Measurements from ENCODE around the gene ACLY.

ACLY gene

DNA sequence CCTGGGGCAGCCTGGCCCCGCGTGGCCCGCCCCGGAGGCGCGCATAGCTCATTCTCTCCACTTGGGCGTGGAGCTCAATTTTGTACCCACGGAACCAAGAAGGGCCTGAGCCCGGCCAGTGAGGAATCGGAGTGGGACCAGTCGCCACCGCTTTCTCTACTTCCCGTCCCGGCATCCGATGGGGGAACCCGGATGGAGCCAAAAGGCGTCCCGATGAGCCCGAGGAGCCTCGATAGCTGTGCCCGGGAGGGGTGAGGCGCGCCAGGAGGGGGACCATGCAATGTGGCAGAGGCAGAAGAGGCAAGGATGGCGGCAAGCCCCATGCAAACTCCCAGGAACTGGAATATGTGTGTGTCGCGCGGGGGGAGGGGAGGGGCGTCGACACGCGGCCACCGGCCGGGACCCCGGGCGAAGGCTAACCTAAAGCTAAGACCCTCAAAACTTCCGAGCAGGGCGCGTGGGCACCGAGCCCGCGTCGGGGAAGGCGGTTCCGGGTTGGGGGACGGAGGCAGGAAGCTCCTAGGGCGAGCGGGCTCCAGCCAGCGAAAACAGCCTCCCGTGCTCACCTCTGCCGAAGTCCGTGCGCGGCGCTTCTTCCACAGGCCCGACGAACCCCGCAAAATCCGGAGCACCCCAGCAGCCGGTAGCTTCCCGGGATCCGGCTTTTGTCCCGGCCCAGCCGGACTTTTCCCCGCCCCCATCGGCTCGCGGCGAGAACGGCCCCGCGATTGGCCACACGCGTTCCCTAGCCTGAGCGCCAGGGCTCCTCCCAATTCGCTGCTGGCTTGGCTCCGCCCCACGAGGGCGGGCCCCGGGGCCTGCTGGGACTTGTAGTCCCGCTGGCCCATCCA, at the start of gene ACLY:
Gene ACLY, minus strand, starts transcription at position 638 of the 851 bp plus-strand sequence. CDS start 5,078 bp downstream, outside the sequence.
- DNase-seq: peak; percentile 97

DNA sequence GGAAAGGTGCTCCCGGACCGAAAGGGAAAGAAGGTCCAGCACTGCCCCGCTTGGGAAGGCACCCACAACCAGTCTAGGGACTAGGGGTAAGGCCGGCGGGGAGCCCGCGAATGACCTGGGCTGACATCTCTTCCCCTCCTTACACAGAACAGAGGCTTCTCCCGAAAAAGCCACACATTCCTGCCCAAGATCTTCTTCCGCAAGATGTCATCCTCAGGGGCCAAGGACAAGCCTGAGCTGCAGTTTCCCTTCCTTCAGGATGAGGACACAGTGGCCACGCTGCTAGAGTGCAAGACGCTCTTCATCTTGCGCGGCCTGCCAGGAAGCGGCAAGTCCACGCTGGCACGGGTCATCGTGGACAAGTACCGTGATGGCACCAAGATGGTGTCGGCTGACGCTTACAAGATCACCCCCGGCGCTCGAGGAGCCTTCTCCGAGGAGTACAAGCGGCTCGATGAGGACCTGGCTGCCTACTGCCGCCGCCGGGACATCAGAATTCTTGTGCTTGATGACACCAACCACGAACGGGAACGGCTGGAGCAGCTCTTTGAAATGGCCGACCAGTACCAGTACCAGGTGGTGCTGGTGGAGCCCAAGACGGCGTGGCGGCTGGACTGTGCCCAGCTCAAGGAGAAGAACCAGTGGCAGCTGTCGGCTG, 49.3 kb upstream of the ACLY start:
- no peak for DNase-seq

DNA sequence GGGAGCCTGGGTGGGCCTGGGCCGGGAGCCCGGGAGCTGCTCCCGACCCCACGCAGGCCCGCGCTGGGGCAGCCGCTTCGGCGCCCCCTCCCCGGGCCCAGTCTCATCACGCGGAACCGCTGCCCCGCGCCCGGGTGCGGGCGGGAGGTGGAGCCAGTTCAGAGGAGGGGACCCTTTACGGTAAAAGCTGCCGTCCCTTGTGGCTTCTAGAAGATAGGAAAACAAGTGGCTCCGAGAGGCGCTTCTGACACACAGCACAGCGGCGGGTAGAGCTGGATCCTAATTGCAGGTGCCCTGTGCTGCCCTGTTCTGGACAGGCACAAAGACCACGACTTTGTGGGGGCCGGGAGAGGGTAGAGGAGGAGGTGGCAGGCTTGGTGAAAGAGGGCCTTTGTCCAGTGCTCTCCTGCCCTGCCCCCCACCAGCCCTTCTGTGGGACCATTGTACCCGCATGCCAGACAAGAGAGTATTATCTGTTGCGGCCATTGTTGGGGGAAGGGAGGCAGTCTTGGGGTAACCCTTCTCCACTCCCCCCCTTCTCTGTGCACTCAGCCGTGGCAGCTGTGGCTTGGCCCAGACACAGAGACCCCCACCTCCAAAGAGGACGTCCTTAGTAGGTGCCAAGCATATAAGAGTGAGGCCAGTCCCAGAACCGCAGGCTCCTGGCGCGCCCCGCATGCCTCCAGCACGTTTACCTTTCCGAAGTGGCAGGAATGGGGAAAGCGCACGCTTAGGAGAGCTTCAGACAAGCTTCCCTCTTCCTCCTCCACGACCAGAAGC, 48.6 kb upstream of the ACLY start:
- DNase-seq: no peak

DNA sequence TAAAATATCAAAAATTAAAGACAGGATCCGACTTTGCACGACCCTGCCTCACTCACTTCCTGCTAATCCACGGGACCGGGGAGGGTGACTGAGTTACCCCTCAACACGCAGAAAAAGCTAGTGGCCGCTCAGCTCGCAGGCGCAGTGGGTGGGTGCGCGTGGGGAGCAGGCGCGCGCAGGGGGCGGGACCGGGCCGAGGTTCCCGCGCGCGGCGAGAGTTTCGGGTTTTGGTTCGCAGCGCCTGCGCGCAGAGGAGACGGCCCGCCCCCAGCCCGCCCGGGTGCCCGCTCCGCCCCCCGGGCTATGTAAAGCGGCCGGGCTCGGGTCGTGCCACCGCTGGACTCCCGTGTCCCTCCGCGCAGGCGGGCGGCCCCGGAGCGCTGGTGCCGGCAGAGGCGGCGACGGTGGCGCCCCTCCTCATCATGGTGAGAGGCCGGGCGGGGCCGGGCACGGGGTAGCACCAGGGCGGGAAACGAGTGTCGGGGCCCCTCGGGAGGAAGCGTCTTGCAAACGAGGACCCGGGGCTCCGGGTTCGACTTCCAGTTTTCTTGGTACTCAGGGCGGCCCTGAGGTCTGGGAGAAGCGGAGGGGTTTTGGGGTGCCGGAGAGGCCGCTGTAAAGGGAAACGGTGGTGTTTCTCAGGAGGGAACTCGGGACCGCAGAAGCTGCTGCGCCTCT, 47.9 kb upstream of the ACLY start, which contains the start of gene CNP:
Gene CNP, plus strand, starts transcription at position 333 of the 678 bp plus-strand sequence. Its CDS starts 90 bp downstream, at position 423.
- peak; percentile 90 for DNase-seq

DNA sequence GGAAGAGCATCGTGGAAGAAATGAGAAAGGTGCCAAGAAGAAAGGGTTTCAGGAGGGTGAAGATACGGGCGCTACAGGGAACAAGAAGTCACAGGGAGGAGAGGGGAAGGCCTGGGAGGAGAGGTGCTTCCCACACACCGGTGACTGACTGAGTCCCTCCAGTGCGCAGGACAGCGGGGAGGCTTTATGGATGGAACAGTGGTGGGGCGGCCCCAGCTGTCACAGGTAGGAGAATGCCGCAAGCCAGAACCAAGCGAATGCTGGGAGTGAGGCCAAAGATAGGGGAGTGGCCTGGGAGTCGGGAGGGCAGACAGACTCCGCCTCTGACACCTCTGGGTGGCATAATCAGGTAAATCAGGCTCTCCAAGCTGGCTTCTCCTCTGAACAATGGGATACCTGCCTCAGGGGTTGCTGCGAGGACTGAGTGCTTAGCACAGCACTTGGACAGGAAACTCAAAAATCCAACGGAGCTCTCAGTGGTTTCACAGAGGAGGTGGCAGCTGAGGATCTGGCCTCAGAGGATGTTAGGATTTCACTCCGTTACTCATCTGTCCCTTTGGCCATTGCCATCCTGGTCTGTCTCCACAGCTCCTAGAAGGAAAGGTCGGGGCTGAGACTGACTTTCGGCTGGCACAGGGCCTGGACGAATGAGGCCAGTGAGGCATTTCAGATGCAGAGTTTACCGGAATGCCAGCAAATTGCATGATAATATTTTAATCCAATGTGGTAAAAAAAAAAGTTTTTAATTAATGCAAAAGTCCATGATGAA, 47.1 kb upstream of the ACLY start:
- DNase-seq: no peak

DNA sequence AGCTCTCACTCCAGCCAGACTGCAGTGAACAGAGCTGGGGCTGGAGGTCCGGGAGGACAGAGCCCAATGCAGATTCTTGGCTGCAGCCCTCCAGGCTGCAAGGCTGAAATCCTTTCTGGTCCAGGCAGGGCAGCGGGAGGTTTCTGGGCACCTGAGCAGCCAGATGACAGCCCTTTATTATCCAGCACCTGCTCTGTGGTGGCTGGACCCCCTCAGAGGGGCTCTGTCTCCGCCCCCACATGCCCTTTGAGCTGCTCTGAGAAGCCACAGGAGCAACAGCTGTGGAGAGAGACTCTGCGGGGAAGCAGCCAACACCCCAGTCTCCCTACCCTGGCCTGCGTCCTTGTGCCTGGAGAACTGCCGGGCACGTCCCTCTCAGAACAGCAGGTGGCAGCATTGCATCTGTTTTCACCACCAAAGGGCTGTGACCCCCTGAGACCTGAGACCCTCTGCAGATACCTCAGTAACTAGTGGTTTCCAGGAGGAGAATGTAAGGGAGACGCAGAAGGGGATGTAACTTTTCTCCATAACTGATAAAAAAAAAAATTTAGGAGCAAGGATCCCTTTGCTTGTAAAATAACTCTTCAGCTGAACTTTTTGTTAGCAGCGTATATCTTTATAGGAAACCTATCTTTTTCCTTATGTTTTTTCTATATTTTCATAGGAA, 44.1 kb upstream of the ACLY start:
- peak; percentile 47 for DNase-seq

DNA sequence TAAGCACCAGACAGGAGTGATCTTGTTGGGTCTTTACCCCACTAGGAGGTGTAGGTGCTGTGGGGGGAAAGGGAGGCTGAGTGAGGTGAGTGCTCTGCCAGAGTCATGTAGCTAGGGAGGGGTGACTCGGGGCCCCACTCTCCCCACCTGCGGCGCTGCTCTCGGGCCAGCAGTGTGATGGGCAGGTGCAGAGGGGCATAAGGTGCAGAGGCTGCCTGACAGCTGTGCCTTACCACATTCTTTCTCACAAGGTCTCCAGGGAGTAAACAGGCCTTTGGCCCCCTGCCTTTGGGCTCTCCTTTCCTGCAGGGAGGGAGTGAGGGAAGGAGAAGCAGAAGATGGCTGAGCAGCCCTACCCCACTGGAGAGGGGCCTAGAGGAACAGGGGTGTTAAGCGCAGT, 43.4 kb upstream of the ACLY start:
- DNase-seq: no peak

DNA sequence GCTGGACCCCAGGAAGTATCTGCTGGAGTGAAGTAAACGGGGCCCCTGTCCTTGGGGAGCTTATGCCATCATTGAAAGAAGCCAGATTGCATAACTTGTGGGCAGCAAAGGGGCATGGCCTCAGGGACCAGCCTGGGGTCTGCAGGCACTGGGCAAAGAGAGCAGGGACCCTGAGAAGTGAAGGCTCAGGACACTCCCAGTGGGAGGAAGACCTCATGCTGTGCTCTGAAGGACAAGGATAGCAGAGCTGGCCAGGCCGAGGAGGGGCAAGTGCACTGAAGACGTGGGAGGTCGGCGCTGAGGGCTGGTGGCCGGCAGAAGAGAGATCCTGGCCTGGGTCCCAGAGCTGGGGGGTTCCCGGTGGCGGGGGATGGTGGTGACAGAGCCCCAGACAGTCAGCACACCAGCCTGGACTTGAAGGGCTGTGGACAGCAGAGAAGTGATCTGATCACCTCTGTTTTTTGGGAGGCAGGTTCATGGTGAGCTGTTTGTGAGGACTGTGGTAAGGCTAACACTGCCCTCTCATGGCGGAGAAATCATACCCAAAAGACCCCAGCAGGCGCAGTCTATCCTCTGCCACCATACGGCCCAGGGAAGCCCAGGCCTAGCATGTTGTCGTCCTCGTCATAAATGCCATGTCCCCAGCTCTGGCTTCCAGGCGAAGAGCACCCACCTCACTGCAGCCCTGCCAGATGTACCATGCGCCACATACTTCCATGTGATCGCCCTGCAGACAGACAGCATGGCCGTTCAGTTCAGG, 40.8 kb upstream of the ACLY start:
- peak; percentile 48 for DNase-seq

DNA sequence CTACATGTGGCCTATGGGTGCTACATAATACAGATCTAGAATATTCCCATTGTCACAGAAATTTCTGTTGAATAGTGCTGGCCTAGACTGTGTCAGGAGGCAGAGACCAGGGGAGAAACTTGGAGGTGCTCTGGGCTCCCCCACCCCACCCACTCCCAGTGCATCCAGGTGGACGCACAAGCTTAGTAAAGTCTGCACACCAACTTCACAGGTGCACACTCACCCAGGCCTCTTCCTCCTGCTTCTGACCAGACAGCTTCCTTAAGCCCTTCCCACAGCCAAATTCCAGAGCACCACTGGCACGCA, 40.2 kb upstream of the ACLY start:
- DNase-seq: no peak

DNA sequence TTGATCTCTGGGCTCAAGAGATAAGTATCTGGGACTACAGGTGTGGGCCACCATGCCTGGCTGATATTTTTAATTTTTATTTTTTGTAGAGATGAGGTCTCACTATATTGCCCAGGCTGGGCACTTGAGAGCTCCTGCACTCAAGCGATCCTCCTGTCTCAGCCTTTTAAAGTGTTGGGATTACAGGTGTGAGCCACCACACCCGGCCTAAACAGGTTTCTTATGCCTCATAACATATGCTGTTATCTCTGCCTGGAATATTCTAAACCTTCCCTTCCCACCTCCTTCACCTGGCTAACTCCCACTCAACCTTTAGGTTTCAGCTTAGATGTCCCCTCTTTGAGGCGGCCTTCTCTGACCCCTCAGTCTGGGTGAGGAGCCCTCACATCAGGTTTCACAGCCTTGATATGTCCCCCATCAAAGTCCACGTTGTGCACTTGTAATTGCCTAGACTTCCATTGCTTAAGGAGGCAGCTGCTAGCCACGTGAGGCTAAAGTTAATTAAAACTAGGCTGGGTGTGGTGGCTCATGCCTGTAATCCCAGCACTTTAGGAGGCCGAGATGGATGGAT, 39.2 kb upstream of the ACLY start:
- no peak for DNase-seq

DNA sequence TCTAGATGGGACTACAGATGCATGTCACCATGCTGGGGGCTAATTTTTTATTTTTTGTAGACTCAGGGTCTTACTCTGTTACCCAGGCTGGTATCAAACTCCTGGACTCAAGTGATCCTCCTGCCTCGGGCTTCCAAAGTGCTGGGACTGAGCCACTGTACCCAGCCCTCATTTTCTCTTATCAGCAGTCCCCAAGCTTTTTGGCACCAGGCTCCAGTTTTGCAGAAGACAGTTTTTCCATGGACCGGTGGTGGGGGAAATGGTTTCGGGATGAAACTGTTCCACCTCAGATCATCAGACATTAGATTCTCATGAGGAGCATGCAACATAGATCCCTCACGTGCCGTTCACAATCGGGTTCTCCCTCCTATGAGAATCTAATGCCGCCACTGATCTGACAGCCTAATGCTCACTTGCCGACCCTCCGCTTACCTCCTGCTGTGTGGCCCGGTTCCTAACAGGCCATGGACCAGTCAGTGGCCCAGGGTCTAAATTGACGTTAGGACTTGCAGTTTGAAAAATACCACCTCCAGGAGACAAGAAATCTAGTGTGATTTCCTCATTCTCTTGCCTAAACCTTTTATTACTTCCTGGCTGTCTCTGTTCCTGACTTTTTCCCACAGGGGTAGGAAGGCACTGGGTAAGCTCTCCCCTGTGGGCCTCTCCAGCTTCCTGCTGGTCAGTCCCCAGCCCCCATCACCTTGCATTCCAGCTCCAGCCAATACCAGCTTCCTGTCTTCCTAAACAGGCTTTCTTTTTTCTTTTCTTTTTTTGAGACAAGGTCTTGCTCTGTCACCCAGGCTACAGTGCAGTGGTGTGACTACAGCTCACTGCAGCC, 38.5 kb upstream of the ACLY start:
- DNase-seq: peak; percentile 42

DNA sequence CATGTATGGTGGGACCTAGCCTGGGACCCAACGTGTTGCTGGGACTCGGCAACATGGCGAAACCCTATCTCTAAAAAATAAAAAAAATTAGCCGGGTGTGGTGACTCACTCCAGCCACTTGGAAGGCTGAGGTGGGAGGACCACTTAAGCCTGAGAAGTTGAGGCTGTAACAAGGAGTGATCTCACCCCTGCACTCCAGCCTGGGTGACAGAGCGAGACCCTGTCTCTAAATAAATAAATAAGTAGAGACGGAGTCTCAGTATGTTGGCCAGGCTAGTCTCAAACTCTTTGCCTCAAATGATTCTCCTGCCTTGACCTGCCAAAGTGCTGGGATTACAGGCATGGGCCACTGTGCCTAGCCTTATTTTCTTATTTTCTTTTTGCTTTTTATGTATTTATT, 37.8 kb upstream of the ACLY start:
- no peak for DNase-seq

DNA sequence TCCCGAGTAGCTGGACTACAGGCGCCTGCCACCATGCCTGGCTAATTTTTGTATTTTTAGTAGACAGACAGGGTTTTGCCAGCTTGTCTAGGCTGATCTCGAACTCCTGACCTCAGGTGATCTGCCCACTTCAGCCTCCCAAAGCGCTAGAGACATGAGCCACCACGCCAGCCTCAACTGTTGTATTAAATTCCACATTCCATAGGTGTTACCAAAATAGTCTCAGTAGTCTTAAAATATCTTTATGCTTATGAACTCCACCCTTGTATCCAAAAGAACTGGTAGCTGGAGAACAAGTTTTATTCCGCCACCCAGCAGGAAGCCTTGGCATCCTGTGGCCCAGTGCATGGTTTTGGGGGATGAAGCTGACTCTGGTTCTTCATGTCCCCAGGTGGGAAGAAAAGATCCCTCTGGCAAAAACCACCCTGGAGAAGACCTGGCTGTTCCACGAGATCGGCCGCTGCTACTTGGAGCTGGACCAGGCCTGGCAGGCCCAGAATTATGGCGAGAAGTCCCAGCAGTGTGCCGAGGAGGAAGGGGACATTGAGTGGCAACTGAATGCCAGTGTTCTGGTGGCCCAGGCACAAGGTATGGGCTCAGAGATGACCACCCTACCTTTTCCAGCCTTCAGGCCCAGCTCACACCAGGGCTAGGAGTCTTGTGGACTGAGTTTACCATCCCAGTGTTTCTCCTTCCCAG, 30.2 kb upstream of the ACLY start:
- DNase-seq: no peak

DNA sequence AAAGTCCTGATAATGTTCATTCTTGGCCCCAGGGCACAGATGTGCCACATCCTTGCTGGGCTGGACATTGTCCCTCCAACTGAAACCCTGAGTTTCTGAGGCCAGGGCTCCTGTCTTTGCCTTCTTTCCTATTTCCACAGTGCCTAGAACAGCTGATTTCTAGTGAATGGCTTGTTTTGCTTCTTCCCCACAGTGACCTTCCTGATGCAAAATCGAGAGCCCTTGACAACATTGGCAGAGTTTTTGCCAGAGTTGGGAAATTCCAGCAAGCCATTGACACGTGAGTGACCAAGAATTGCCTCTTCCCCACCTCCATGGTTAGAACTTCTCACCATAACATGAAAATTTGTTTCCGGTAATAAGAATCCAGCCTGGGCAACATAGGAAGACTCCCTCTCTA, 26.2 kb upstream of the ACLY start:
- DNase-seq: no peak

DNA sequence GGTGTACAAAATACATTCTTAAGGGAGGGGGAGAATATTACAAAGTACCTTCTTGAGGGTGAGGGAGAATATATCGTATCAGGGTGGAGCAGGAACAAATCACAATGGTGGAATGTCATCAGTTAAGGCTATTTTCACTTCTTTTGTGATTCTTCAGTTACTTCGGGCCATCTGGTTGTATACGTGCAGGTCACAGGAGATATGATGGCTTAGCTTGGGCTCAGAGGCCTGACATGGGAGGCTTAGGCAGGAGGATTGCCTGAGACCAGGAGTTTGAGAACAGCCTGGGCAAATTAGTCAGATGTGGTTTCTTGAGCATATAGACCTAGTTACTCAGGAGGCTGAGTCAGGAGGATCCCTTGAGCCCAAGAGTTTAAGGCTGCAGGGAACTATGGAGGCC, 24.7 kb upstream of the ACLY start:
- no peak for DNase-seq

DNA sequence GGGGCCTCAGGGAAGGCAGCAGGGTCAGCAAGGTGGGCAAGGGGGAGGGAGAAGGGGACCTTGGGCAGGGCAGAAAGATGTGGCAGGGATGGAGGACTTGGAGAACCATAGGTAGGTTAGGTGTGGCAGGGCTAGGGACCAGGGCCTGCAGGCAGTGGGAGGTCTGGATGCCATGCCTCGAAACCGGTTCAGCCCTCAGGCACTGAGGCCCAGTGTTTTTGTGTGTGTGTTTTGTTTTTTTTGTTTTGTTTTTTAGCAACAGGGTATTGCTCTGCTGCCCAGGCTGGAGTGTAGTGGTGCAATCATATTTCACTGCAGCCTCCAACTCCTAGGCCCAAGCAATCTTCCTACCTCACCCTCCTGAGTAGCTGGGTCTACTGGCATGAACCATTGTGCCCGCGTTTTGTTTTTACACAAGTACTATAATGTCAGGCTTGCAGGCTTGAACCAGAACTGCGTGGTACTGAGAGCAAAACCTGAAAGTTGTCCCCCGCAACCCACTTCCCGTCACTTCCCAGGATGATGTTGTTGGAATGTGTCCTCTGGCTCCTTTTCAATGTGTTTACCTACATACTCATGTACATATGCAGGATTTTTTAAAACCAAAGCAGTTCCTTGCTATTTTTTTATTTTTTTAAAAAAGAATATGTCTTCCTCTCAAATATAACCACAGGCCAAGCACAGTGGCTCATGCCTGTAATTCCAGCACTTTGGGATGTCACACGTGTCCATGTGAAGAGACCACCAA, 24.0 kb upstream of the ACLY start:
- no peak for DNase-seq

DNA sequence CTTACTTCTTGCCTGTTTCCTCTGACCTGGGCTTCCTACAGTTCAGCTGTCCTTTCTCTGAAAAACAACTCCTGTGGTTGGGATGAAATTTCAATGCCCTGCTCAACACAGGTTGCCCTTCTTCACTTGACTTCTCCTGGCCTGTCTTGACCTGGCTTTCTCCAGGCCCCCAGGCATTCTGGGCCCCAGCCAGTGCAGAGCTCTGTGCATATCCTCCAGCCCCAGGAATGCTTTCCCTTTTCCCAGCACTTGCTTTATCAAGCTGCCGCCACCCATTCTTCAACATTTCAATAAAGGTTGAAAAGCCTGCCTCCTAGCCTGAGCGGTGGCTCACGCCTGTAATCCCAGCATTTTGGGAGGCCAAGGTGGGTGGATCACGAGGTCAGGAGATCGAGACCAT, 22.4 kb upstream of the ACLY start:
- no peak for DNase-seq

DNA sequence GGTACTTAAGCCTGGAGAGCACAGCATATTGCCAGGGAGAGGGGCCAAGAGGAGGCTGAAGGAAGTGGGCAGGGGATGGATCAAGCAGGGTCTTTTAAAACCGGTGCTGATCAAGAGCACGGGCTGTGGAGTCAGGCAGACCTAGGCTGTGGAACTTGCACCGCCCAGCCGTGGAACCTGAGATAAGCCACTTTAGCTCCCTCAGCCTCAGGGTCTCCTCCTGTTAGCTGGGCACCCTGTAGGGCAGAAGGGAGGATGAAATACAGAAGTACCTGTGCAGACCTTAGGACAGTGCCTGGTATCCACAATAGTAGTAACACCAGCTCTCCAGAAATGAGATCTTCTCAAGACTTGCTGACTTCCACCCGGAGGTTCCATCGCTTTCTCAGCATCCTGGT, 20.9 kb upstream of the ACLY start:
- DNase-seq: no peak

All from fibroblast of skin of right quadriceps (primary cell).